Measurements from ENCODE around the gene TLR8.

- TF ChIP-seq YY1 (IDR thresholded peaks at IDR 0.05; ENCODE audit: insufficient read depth, insufficient read length) (no peak), SUZ12 (IDR thresholded peaks at IDR 0.05; ENCODE audit: extremely low read depth, insufficient read depth, insufficient read length) (no peak), ZNF274 (IDR thresholded peaks at IDR 0.05; ENCODE audit: low read depth, low read length) (no peak)
Measured at GRCh38 chrX:12949205-12949926, 42.9 kb downstream of the TLR8 start.

Data from NT2/D1 (cell line).